ENCODE results near the gene SLC3A2. TPM values are rescaled to one million over a fixed set of nuclear protein-coding genes. Genes with fewer than 3 reads are reported as not detected.

SLC3A2 gene
- total and polyA plus RNA-seq, 2 of the 13 experiments (the other 11 are each of a cell fraction or from before 2014, with no cell fraction given) = 213 to 226 TPM

DNA sequence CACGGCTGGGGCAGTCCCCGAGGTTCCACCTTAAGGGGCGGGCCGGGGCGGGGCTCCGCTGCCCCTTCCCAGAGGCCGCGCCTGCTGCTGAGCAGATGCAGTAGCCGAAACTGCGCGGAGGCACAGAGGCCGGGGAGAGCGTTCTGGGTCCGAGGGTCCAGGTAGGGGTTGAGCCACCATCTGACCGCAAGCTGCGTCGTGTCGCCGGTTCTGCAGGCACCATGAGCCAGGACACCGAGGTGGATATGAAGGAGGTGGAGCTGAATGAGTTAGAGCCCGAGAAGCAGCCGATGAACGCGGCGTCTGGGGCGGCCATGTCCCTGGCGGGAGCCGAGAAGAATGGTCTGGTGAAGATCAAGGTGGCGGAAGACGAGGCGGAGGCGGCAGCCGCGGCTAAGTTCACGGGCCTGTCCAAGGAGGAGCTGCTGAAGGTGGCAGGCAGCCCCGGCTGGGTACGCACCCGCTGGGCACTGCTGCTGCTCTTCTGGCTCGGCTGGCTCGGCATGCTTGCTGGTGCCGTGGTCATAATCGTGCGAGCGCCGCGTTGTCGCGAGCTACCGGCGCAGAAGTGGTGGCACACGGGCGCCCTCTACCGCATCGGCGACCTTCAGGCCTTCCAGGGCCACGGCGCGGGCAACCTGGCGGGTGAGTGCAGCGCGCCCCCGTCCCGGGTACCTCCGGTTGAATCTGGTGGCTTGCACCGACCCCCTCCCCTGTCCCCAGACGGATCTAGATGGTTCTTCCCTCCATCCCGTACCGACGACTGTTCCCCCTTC, at the start of gene SLC3A2 (continued):
- TF ChIP-seq ZNF790 (CRISPR knock-in tag; IDR thresholded peaks at IDR 0.05; ENCODE audit: borderline replicate concordance) (peak; percentile 43; the same call in 1 of the 2 replicates), YY1 (IDR thresholded peaks at IDR 0.05; ENCODE audit: insufficient read depth, insufficient replicate concordance, low read depth, low read length) (peak; percentile 74), GTF2F1 (IDR thresholded peaks at IDR 0.05; ENCODE audit: low read length) (0 out of 2 replicates have a peak, but pooled peaks have one; percentile 7), ZNF563 (CRISPR knock-in tag; IDR thresholded peaks at IDR 0.05) (peak; percentile 80), MAFF (IDR thresholded peaks at IDR 0.05; ENCODE audit: low read depth, low read length) (no peak), NFRKB (IDR thresholded peaks at IDR 0.05) (no peak), ZFYVE20 (CRISPR knock-in tag; IDR thresholded peaks at IDR 0.05; ENCODE audit: borderline replicate concordance, low read depth) (no peak), POLR2AphosphoS2 (IDR thresholded peaks at IDR 0.05; ENCODE audit: low read depth, low read length) (peak; percentile 92), ZNF264 (CRISPR knock-in tag; IDR thresholded peaks at IDR 0.05) (0 out of 2 replicates have a peak, but pooled peaks have one; percentile 39), SIX1 (CRISPR knock-in tag; IDR thresholded peaks at IDR 0.05; ENCODE audit: borderline replicate concordance) (no peak), CHD2 (IDR thresholded peaks at IDR 0.05; ENCODE audit: low read depth, low read length) (peak; percentile 79), NONO (IDR thresholded peaks at IDR 0.05) (no peak), NONO (CRISPR knock-in tag; conservative IDR thresholded peaks at IDR 0.05) (peak; percentile 83), PPARG (CRISPR knock-in tag; conservative IDR thresholded peaks at IDR 0.05) (peak; percentile 34; the same call in 1 of the 2 replicates), U2AF2 (IDR thresholded peaks at IDR 0.05; ENCODE audit: low read depth, low read length) (peak; percentile 92), MTA1 (CRISPR knock-in tag; IDR thresholded peaks at IDR 0.05; ENCODE audit: borderline replicate concordance) (peak; percentile 91; the same call in 1 of the 2 replicates), TGIF2 (CRISPR knock-in tag; IDR thresholded peaks at IDR 0.05) (peak; percentile 54), SALL2 (CRISPR knock-in tag; IDR thresholded peaks at IDR 0.05) (peak; percentile 48; the same call in 1 of the 2 replicates), SIN3B (IDR thresholded peaks at IDR 0.05; ENCODE audit: low read length) (no peak), ZNF883 (CRISPR knock-in tag; IDR thresholded peaks at IDR 0.05; ENCODE audit: not compliant biosample characterization) (peak; percentile 79), KAT8 (CRISPR knock-in tag; IDR thresholded peaks at IDR 0.05) (peak; percentile 66)
- TF ChIP-seq, protein P1, sequence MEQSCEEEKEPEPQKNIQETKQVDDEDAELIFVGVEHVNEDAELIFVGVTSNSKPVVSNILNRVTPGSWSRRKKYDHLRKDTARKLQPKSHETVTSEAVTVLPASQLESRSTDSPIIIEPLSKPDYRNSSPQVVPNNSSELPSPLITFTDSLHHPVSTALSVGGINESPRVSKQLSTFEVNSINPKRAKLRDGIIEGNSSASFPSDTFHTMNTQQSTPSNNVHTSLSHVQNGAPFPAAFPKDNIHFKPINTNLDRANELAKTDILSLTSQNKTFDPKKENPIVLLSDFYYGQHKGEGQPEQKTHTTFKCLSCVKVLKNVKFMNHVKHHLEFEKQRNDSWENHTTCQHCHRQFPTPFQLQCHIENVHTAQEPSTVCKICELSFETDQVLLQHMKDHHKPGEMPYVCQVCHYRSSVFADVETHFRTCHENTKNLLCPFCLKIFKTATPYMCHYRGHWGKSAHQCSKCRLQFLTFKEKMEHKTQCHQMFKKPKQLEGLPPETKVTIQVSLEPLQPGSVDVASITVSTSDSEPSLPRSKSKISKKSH (CRISPR knock-in tag; IDR thresholded peaks at IDR 0.05; ENCODE audit: borderline replicate concordance) = peak; percentile 52
- TF ChIP-seq, protein P2, sequence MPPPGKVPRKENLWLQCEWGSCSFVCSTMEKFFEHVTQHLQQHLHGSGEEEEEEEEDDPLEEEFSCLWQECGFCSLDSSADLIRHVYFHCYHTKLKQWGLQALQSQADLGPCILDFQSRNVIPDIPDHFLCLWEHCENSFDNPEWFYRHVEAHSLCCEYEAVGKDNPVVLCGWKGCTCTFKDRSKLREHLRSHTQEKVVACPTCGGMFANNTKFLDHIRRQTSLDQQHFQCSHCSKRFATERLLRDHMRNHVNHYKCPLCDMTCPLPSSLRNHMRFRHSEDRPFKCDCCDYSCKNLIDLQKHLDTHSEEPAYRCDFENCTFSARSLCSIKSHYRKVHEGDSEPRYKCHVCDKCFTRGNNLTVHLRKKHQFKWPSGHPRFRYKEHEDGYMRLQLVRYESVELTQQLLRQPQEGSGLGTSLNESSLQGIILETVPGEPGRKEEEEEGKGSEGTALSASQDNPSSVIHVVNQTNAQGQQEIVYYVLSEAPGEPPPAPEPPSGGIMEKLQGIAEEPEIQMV (CRISPR knock-in tag; IDR thresholded peaks at IDR 0.05; ENCODE audit: low read depth) = 0 out of 2 replicates have a peak, but pooled peaks have one; percentile 52
- TF ChIP-seq, protein P3, sequence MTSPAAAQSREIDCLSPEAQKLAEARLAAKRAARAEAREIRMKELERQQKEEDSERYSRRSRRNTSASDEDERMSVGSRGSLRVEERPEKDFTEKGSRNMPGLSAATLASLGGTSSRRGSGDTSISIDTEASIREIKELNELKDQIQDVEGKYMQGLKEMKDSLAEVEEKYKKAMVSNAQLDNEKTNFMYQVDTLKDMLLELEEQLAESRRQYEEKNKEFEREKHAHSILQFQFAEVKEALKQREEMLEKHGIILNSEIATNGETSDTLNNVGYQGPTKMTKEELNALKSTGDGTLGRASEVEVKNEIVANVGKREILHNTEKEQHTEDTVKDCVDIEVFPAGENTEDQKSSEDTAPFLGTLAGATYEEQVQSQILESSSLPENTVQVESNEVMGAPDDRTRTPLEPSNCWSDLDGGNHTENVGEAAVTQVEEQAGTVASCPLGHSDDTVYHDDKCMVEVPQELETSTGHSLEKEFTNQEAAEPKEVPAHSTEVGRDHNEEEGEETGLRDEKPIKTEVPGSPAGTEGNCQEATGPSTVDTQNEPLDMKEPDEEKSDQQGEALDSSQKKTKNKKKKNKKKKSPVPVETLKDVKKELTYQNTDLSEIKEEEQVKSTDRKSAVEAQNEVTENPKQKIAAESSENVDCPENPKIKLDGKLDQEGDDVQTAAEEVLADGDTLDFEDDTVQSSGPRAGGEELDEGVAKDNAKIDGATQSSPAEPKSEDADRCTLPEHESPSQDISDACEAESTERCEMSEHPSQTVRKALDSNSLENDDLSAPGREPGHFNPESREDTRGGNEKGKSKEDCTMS (CRISPR knock-in tag; conservative IDR thresholded peaks at IDR 0.05) = no peak
